ENCODE measurements around the gene PIK3R5.

DNA sequence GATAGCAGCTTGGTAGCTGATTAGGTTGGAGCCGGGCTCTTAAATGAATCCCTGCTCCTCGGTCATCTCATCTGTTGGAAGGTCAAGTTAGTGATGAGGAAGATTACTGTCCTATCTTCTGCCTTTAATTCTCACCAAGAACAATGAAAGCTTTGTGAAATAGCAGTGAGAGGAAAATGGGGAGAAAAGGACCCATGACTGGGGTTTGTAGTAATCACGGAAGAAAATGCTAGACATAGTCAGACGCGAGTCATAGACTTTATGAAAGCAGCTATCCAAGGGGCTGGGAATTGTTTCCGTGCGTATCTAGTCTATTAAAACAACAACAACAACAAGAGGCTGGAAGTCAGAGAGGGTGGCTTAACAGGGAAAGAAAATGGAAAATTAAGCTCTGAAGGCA is 18.3 kb downstream of the PIK3R5 start:
- no peak for TF ChIP-seq POLR2A (IDR thresholded peaks at IDR 0.05)
- TF ChIP-seq, protein P1, sequence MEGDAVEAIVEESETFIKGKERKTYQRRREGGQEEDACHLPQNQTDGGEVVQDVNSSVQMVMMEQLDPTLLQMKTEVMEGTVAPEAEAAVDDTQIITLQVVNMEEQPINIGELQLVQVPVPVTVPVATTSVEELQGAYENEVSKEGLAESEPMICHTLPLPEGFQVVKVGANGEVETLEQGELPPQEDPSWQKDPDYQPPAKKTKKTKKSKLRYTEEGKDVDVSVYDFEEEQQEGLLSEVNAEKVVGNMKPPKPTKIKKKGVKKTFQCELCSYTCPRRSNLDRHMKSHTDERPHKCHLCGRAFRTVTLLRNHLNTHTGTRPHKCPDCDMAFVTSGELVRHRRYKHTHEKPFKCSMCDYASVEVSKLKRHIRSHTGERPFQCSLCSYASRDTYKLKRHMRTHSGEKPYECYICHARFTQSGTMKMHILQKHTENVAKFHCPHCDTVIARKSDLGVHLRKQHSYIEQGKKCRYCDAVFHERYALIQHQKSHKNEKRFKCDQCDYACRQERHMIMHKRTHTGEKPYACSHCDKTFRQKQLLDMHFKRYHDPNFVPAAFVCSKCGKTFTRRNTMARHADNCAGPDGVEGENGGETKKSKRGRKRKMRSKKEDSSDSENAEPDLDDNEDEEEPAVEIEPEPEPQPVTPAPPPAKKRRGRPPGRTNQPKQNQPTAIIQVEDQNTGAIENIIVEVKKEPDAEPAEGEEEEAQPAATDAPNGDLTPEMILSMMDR (IDR thresholded peaks at IDR 0.05), result no peak

All from stomach (tissue), 4 donors.